NT2/D1 (cell line): Measurements from ENCODE around the gene COPS6.
"Not testable (repeated sequence)": the region's sequence is repeated elsewhere in the genome, so short reads cannot be mapped to it uniquely, and the experiment has no call there.

Experiments used
- DNase-seq: peaks from one replicate; pipeline ENCODE4 v3.0.0-alpha.2; 2011; ENCODE audit warnings: low read depth, low spot score
- H3K27me3 ChIP-seq: 2 replicates; pipeline ENCODE4 v1.6.0; 2011; ENCODE audit warnings: mild to moderate bottlenecking; ENCODE audit not compliant: insufficient read length, insufficient read depth
- H3K36me3 ChIP-seq: 2 replicates; pipeline ENCODE4 v1.6.1; 2011; ENCODE audit warnings: mild to moderate bottlenecking, low read length, mixed read lengths; ENCODE audit not compliant: insufficient read depth, insufficient read length
- H3K4me1 ChIP-seq: 2 replicates; pipeline ENCODE4 v1.5.1; 2011; ENCODE audit not compliant: insufficient read depth, insufficient read length
- H3K4me3 ChIP-seq: 2 replicates; pipeline ENCODE4 v1.5.1; 2011; ENCODE audit warnings: low read depth; ENCODE audit not compliant: insufficient read length
- H3K9ac ChIP-seq: 2 replicates; pipeline ENCODE4 v1.6.0; 2011; ENCODE audit warnings: low read depth; ENCODE audit not compliant: insufficient read length
- H3K9me3 ChIP-seq: 2 replicates; pipeline ENCODE4 v1.5.1; 2011; ENCODE audit warnings: mild to moderate bottlenecking, low read length; ENCODE audit not compliant: insufficient read depth
- SUZ12 ChIP-seq: IDR thresholded peaks from 2 replicates; pipeline ENCODE4 v1.6.1; 2011; ENCODE audit not compliant: insufficient read length, insufficient read depth; ENCODE audit errors: extremely low read depth
- YY1 ChIP-seq: IDR thresholded peaks from 2 replicates; pipeline ENCODE4 v1.6.1; 2011; ENCODE audit not compliant: insufficient read length, insufficient read depth
- ZNF274 ChIP-seq: IDR thresholded peaks from 2 replicates; pipeline ENCODE4 v1.6.1; 2011; ENCODE audit warnings: mild to moderate bottlenecking, low read depth, low read length

COPS6 gene

DNA sequence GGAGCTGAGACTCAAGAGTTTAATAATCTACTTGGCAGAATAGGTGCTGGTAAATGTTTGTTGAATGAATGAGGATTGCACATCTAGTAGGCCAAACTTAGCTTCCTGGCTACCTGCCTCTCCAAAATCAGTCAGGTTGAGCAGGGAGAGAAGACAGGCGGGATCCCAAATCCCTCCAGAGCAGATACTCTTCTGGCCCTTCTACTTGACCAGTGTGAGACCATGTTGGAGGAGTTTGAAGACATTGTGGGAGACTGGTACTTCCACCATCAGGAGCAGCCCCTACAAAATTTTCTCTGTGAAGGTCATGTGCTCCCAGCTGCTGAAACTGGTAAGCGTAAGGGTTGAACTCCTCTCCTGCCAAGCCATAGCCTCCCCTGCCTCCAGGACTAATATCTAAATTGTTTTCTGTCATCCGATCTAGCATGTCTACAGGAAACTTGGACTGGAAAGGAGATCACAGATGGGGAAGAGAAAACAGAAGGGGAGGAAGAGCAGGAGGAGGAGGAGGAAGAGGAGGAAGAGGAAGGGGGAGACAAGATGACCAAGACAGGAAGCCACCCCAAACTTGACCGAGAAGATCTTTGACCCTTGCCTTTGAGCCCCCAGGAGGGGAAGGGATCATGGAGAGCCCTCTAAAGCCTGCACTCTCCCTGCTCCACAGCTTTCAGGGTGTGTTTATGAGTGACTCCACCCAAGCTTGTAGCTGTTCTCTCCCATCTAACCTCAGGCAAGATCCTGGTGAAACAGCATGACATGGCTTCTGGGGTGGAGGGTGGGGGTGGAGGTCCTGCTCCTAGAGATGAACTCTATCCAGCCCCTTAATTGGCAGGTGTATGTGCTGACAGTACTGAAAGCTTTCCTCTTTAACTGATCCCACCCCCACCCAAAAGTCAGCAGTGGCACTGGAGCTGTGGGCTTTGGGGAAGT, 35.8 kb downstream of the COPS6 start:
- H3K36me3 ChIP-seq, result peaks cover 19% of the 10 kb centered on the region
- no peak overlapping the region for H3K4me3 ChIP-seq
- peaks cover 7% of the 10 kb centered on the region for H3K4me1 ChIP-seq
- H3K9ac ChIP-seq, result no peak overlapping the region
- TF ChIP-seq SUZ12, result no peak
- no peak for TF ChIP-seq YY1
- no peak for TF ChIP-seq ZNF274
- no peaks in the 10 kb centered on the region for H3K9me3 ChIP-seq
- peaks cover 20% of the 10 kb centered on the region for H3K27me3 ChIP-seq
- no peak for DNase-seq

DNA sequence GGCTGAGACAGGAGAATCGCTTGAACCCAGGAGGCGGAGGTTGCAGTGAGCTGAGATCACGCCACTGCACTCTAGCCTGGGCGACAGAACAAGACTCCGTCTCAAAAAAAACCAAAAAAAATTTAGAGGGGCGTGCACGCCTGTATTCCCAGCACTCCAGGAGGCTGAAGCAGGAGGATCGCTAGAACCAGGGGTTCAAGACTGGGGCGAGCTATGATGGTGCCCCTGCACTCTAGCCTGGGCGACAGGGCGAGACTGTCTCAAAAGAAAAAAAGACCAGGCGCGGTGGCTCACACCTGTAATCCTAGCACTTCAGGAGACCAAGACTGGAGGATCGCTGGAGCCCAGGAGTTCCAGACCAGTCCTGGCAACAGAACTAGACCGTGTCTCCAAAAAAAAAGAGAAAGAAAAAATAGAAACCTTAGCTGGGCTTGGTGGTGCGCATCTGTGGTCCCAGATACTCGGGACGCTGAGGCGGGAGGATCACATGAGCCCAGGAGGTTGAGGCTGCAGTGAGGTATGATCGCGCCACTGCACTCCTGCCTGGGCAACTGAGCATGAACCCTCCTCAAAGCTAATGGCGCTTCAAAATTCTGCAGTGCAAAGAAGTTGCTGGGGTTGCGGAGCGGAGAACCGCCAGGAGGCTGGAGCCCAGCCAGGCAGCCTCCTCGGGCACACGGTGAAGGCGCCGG, 37.6 kb downstream of the COPS6 start:
- H3K9ac ChIP-seq, result peak overlapping the region; percentile 95
- H3K4me1 ChIP-seq, result peaks cover 7% of the 10 kb centered on the region
- H3K9me3 ChIP-seq, result no peaks in the 10 kb centered on the region
- peak overlapping the region; percentile 82 for H3K4me3 ChIP-seq
- H3K27me3 ChIP-seq, result peaks cover 20% of the 10 kb centered on the region
- DNase-seq, result no peak
- no peak for TF ChIP-seq SUZ12
- TF ChIP-seq ZNF274, result no peak
- peaks cover 19% of the 10 kb centered on the region for H3K36me3 ChIP-seq

DNA sequence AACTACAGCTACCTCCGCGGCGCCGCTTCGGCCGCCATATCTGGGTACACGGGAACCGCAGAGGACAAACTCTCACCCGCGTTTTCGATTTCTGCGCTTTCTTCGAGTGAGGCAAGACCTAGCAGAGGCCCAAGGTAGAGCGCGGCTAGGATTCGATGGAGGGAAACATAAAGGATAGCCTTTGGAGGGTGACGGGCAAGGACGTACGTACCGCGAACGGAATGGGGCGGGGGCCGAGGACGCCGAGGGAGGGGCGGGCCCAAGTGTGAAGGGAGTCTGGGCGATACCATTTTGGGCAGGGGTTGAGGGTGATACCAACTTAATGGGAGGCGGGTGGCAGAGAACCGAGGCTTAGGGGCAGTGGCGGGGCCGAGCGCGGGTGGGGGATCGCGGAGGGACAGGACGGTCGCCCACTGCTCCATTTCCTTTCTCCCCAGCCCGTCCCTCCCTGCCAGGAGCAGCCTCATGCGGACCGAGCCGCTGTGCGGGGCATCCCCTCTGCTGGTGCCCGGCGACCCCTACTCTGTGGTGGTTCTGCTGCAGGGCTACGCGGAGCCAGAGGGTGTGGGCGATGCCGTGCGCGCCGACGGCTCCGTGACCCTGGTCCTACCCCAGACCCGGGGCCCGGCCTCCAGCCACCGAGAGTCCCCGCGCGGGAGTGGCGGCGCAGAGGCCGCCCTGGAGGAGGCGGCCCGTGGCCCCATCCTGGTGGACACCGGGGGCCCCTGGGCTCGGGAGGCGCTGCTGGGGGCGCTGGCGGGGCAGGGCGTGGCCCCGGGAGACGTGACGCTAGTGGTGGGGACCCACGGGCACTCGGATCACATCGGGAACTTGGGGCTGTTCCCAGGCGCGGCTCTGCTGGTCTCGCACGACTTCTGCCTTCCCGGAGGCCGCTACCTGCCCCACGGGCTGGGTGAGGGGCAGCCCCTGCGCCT, 38.4 kb downstream of the COPS6 start, which contains the start of gene MBLAC1:
Gene MBLAC1 (plus strand): TSS at position 37 of the 935 bp plus-strand sequence. CDS start 429 bp downstream, at position 466.
- peaks cover 7% of the 10 kb centered on the region for H3K4me1 ChIP-seq
- peaks cover 17% of the 10 kb centered on the region for H3K36me3 ChIP-seq

DNA sequence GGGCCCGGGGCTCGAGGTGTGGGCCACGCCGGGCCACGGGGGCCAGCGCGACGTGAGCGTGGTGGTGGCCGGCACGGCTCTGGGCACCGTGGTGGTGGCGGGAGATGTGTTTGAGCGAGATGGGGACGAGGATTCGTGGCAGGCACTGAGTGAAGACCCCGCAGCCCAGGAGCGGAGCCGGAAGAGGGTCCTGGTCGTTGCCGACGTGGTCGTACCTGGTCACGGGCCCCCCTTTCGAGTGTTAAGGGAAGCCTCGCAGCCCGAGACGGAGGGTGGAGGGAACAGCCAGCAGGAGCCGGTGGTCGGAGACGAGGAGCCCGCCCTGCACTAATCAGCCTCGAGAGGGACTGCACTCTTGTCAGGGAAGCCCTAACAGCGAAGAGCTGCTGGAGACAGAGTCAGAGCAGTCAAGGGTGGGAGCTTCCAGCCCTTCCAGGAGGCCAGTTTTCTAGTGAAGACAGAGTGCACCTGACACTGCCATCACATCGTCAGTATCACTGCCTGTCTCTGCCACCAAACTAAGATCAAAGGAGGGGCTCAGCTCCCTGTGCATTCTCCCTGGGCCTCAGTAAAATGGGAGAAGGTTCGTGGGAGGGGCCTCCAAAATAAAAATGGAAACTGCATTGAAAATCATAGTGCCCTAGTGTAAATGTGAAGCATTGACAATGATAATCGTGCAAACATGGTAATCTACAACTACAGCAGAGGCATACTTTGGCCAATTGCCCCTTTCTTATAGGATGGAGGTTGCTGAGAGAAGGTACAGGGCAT, 39.3 kb downstream of the COPS6 start:
- H3K4me1 ChIP-seq, result peaks cover 7% of the 10 kb centered on the region
- H3K27me3 ChIP-seq, result peaks cover 20% of the 10 kb centered on the region
- H3K36me3 ChIP-seq, result peaks cover 10% of the 10 kb centered on the region
- H3K9ac ChIP-seq, result peak overlapping the region; percentile 90
- H3K9me3 ChIP-seq, result no peaks in the 10 kb centered on the region
- no peak for DNase-seq
- TF ChIP-seq YY1, result no peak
- H3K4me3 ChIP-seq, result peak overlapping the region; percentile 82

More for the DNA sequence above, 38.4 kb downstream of the COPS6 start, which contains the start of gene MBLAC1:
- H3K9ac ChIP-seq, result peak within 1 kb of the TSS; percentile 95
- no peak for TF ChIP-seq YY1
- TF ChIP-seq SUZ12, result no peak
- TF ChIP-seq ZNF274, result no peak
- peak within 1 kb of the TSS; percentile 82 for H3K4me3 ChIP-seq
- H3K27me3 ChIP-seq, result peaks cover 20% of the 10 kb centered on the region
- H3K9me3 ChIP-seq, result no peaks in the 10 kb centered on the region
- DNase-seq, result peak; percentile 90

DNA sequence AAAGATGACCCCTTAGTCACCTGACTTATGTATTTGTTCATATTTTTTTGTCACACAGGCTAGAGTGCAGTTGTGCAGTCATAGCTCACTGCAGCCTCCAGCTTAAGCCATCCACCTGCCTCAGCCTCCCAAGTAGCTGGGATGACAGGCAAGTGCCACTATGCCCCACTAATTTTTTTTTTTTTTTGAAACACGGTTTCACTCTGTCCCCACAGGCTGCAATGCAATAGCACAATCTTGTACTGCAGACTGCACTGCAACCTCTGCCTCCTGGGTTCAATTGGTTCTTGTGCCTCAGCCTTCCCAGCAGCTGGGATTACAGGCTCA, 39.8 kb downstream of the COPS6 start:
- Histone ChIP-seq H3K4me3 (no peak overlapping the region), H3K9me3 (no peaks in the 10 kb centered on the region), H3K36me3 (peaks cover 10% of the 10 kb centered on the region), H3K4me1 (peaks cover 7% of the 10 kb centered on the region), H3K27me3 (peaks cover 20% of the 10 kb centered on the region), H3K9ac (no peak overlapping the region)
- DNase-seq, result no peak
- no peak for TF ChIP-seq ZNF274
- no peak for TF ChIP-seq YY1
- no peak for TF ChIP-seq SUZ12

DNA sequence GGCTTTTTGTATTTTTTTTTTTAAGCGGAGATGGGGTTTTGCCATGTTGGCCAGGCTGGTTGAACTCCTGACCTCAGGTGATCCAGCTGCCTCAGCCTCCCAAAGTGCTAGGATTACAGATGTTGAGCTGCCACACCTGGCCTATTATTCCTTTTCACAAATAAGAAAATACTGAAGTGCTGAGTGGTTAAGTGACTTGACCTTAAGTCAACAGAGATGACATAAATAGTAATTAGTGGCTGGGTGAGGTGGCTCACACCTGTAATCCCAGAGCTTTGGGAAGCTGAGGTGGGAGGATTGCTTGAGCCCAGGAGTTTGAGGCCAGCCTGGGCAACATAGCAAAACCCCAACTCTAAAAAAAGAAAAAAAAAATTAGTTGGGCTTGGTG, 41.4 kb downstream of the COPS6 start:
- not testable (repeated sequence) for H3K9me3 ChIP-seq, H3K4me1 ChIP-seq, DNase-seq, H3K4me3 ChIP-seq, H3K36me3 ChIP-seq, H3K9ac ChIP-seq
- H3K27me3 ChIP-seq, result peaks cover 20% of the 10 kb centered on the region
